Measurements from ENCODE around the gene SARM1.
A peak's percentile ranks its signal among the peaks of the same experiment; 100 is the strongest.

DNA sequence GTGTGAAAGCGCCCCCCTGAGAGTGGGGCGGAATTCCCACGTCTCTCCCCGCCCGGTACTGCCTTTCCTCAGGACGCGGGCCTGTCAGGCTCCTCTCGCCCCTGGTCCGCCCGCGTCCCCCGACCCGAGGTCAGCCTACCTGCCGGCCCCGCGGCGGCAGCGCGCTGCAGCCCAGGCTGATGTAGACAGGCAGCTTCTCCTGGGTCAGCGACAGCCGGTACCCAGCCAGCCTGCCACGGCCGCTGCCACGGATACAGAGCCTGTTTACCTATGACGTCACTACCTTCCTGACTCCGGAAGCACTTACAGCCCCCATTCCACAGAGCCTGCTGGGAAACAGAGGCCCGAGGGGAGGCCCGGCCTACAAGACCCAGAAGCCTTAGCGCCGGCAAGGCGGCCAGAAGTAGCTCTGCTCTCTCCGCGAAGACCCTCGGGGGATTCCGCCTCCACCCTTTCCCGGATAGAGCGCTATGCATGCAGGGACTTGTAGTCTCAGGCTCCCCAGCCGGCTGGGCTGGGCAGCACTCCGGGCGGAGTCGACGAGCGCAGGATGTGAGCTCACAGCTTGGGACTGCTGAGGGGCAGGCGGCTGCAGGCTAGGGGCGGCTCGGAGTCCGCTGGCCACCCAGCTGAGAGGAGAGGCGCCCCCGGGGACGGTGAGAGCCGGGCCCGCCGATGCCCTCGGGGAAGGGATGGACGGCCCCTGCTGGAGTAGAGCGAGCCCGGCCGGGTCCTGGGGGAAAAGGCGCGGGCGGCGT is 36.1 kb upstream of the SARM1 start, which contains the start of the genes IFT20 and TNFAIP1:
- TF ChIP-seq, protein P1, sequence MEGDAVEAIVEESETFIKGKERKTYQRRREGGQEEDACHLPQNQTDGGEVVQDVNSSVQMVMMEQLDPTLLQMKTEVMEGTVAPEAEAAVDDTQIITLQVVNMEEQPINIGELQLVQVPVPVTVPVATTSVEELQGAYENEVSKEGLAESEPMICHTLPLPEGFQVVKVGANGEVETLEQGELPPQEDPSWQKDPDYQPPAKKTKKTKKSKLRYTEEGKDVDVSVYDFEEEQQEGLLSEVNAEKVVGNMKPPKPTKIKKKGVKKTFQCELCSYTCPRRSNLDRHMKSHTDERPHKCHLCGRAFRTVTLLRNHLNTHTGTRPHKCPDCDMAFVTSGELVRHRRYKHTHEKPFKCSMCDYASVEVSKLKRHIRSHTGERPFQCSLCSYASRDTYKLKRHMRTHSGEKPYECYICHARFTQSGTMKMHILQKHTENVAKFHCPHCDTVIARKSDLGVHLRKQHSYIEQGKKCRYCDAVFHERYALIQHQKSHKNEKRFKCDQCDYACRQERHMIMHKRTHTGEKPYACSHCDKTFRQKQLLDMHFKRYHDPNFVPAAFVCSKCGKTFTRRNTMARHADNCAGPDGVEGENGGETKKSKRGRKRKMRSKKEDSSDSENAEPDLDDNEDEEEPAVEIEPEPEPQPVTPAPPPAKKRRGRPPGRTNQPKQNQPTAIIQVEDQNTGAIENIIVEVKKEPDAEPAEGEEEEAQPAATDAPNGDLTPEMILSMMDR (optimal IDR thresholded peaks at IDR 0.05 in 1 of 3, IDR thresholded peaks at IDR 0.05 in 1 of 3, conservative IDR thresholded peaks at IDR 0.05 in 1 of 3; ENCODE audit: extremely low read depth in 1 of 3, insufficient read depth in 2 of 3, low read length in 3 of 3), result peak in 1 of 3 experiments; percentile 21
- no peak for TF ChIP-seq EZH2 (IDR thresholded peaks at IDR 0.05; ENCODE audit: low read length)

Measured in keratinocyte (primary cell).